Aorta (tissue), 5 donors: ENCODE measurements around the gene PTPRM. TPM values are rescaled to one million over a fixed set of nuclear protein-coding genes. Genes with fewer than 3 reads are reported as not detected.

Experiments used
- ATAC-seq: fragments of 200-7000 bp; cut with Tn5 transposase; one replicate; pipeline ENCODE4 v1.9.1; 2022; ENCODE audit warnings: moderate library complexity; ENCODE audit not compliant: low FRiP score
- DNase-seq, 2 donors: peaks; one replicate each; pipeline ENCODE4 v3.0.0-alpha.2; 2020
- H3K27ac ChIP-seq, 2 donors: one replicate each; pipeline ENCODE4 v1.5.1; 2013; ENCODE audit warnings: low read length in 2 of 2, mild to moderate bottlenecking in 2 of 2, moderate library complexity in 2 of 2, control low read depth in 1 of 2, inconsistent platforms in 1 of 2, low read depth in 1 of 2
- H3K27me3 ChIP-seq, 2 donors: one replicate each; pipeline ENCODE4 v1.6.1; 2013; ENCODE audit warnings: control low read depth in 1 of 2, low read length in 1 of 2, mild to moderate bottlenecking in 1 of 2, moderate library complexity in 1 of 2; ENCODE audit not compliant: insufficient read depth in 2 of 2, control insufficient read depth in 1 of 2
- H3K36me3 ChIP-seq, 2 donors: one replicate each; pipeline ENCODE4 v1.6.1; 2013; ENCODE audit warnings: control low read depth in 1 of 2, low read length in 1 of 2, mild to moderate bottlenecking in 1 of 2; ENCODE audit not compliant: insufficient read depth in 2 of 2, control insufficient read depth in 1 of 2
- H3K4me1 ChIP-seq, 2 donors: one replicate each; pipeline ENCODE4 v1.6.1; 2013; ENCODE audit warnings: low read length in 2 of 2, control low read depth in 1 of 2, mild to moderate bottlenecking in 1 of 2, moderate library complexity in 1 of 2; ENCODE audit not compliant: insufficient read depth in 2 of 2, control insufficient read depth in 1 of 2
- H3K4me3 ChIP-seq, 2 donors: one replicate each; pipeline ENCODE4 v1.5.1; 2013; ENCODE audit warnings: low read length in 2 of 2, control low read depth in 1 of 2, mild to moderate bottlenecking in 1 of 2
- H3K9me3 ChIP-seq: one replicate; pipeline ENCODE4 v1.6.1; 2013; ENCODE audit warnings: mild to moderate bottlenecking, low read length; ENCODE audit not compliant: control insufficient read depth
- WGBS, 2 donors: extraction: QIAGEN DNeasy Blood & Tissue Kit; methylation state at CpG; one replicate each; pipeline ENCODE4 v1.1.7; 2013; 5-methylcytosine and 5-hydroxymethylcytosine counted together
- intact Hi-C, 2 donors: fragments of 100-400 bp; cut with DNase I; formaldehyde crosslinking; loops; one replicate each; pipeline versions ENCODE4 v1.14.2 to v1.15.0; 2022
- polyA plus RNA-seq, 2 donors: library from polyadenylated mRNA; stranded (reverse); fragments of 200-250 nt; gene quantifications; one replicate each; pipeline ENCODE4 v1.2.3, GENCODE V29; 2013
- total RNA-seq, 2 donors: library from RNA; stranded (reverse); fragmentation: NEBNext Ultra II Directional; extraction: Animal tissue kit (Norgen Biotek cat#: 25700); gene quantifications; one replicate each; pipeline ENCODE4 v1.2.1, GENCODE V29; 2021
- donor health status: healthy with polysubstance abuse.
- donor health status: Bipolar disorder and iron deficiency.
- donor health status: DM: no; HTN: no; CAD: no.
- donor health status: DM: no; HTN: no; CAD: no.
- donor health status: DM: yes; HTN: yes; CAD: no.

Gene PTPRM
- total and polyA plus RNA-seq, 4 donors: 10.6 to 98.9 (median 65.6) TPM

DNA sequence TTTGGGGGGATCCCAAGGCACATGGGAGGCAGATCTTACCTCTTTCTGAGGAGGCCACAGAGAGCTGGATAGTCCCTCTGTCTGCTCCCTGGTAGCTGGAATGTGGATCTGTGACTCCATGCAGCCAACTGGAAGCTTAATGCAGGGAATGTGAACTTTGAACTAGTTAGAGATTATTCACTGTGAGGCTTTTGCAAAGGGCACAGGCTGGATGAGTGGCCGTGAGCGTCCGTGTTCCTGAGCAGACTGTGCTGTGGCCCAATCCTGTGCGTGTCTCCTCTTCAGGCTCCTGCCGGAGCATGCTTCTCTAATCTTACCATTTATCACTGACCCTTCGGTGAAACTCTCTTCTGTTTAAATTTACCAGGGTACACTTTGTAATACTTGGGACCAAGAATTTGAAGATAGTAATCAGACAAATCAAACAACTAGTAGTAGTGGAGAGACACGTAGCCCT is 187.6 kb downstream of the PTPRM start:
- intact Hi-C loops: loop anchor here in 1 of 2 donors (5.0 to 10.0 kb wide), 2 partner anchors 187 to 480 kb away; partner anchors contain the start of gene PTPRM
- ATAC-seq: no peak
- H3K9me3 ChIP-seq: no peaks in the 10 kb centered on the region
- DNase-seq: no peak
- 89 to 93% methylated on average over 7 of the region's 7 CpGs for WGBS, 2 donors
- peaks cover 0 to 5% of the 10 kb centered on the region in 2 donors for H3K4me1 ChIP-seq
- no peaks in the 10 kb centered on the region for H3K36me3 ChIP-seq
- no peak overlapping the region for H3K4me3 ChIP-seq
- H3K27ac ChIP-seq: no peak overlapping the region
- no peaks in the 10 kb centered on the region for H3K27me3 ChIP-seq

DNA sequence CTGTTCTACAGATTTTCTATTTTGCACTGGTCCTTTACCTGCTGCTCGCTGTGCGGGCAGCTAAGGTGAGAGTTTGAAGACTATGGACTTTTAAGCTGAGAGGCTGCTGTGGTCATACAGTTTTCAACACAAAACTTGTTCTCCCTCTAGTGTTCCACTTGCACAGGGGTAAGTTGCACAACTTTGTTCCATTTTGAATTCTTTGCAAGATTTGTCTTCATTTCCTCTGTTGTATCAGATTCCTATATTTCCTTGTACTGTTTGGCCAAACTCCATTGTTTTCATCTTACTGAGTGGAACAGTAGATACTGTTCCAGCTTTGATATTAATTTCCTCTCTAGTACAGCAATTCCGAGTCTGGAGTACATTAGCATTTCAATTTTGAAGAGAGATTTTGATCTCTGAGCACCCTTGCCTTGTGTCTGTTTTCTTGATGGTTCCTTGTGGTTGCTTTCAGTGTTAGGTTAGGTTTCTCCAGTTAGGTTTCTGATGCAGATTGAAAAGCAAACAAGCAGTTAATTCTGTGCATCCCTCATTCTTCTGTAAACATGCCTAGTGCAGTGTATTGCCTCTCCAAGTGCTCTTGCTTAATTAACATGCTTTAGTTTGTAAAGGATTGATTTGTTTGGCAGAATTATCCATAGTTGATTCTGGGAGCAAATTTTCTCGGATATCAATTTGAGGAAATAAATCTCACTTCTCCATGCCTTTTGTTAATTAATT is 188.8 kb downstream of the PTPRM start:
- Histone ChIP-seq H3K9me3 (no peaks in the 10 kb centered on the region), H3K27ac (no peak overlapping the region), H3K4me3 (no peak overlapping the region), H3K27me3 (no peaks in the 10 kb centered on the region), H3K4me1 (peaks cover 0 to 2% of the 10 kb centered on the region in 2 donors), H3K36me3 (no peaks in the 10 kb centered on the region)
- no peak for DNase-seq
- intact Hi-C loops: loop anchor here in 1 of 2 donors (10.0 kb wide), 1 partner anchor 481 kb away; no protein-coding TSS in a partner anchor
- WGBS, 2 donors: 75 to 76% methylated on average over 4 of the region's 4 CpGs
- ATAC-seq: peak; percentile 39

DNA sequence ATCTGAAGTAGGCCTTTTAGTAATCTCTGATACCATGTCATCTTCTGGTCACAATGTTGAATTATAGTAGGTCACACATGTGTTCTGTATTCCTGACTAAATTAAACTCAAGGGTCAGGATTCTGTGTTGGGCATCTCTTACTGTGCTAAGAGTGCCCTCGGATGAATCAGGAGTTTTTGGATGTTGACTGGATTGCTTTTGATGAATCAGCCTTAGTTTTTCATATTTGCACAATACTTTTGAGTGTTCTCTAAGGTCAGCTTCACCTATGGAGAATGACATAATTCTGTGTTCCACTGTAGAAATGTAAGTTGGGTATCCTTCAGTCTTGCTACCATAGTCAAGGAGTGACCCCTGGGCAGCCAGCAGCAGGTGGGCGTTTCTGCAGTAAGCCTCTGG is 190.1 kb downstream of the PTPRM start:
- H3K4me1 ChIP-seq: peaks cover 0 to 2% of the 10 kb centered on the region in 2 donors
- H3K9me3 ChIP-seq: no peaks in the 10 kb centered on the region
- DNase-seq (no peak), ATAC-seq (no peak)
- no peaks in the 10 kb centered on the region for H3K27me3 ChIP-seq
- intact Hi-C loops: loop anchor here in 1 of 2 donors (10.0 kb wide), 1 partner anchor 482 kb away; no protein-coding TSS in a partner anchor
- no peak overlapping the region for H3K4me3 ChIP-seq
- H3K27ac ChIP-seq: no peak overlapping the region
- H3K36me3 ChIP-seq: no peaks in the 10 kb centered on the region
- 83 to 86% methylated on average over 2 of the region's 2 CpGs for WGBS, 2 donors

DNA sequence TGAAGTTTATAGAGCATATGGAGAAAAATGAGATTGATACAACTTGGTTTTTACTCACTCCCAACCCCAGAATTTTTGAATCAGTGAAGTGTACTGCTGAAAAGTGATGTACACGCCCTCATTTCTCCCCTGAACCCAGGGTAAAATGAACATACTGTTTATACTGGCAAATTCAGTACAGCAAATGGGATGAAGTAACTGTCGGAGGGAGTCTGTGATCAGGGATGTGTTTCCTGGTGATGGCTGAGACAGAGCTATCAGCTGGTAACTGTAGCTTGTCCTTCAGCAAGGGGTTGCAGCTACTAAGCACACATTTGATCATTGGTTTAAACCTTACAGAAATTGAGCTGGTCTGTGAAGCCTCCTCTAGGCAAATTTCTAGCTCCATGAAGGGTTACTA is 191.6 kb downstream of the PTPRM start:
- DNase-seq (no peak), ATAC-seq (no peak)
- H3K4me3 ChIP-seq: no peak overlapping the region
- intact Hi-C loops: loop anchor here in 1 of 2 donors (10.0 kb wide), 1 partner anchor 484 kb away; no protein-coding TSS in a partner anchor
- peaks cover 0 to 1% of the 10 kb centered on the region in 2 donors for H3K4me1 ChIP-seq
- H3K9me3 ChIP-seq: no peaks in the 10 kb centered on the region
- H3K27me3 ChIP-seq: no peaks in the 10 kb centered on the region
- H3K36me3 ChIP-seq: no peaks in the 10 kb centered on the region
- no peak overlapping the region for H3K27ac ChIP-seq
- 33 to 35% methylated on average over 2 of the region's 2 CpGs for WGBS, 2 donors

GRCh38 chr18:7760967-7761948 is 194.1 kb downstream of the PTPRM start:
- H3K27ac ChIP-seq: no peak overlapping the region
- no peaks in the 10 kb centered on the region for H3K4me1 ChIP-seq
- no peak overlapping the region for H3K4me3 ChIP-seq
- H3K9me3 ChIP-seq: no peaks in the 10 kb centered on the region
- WGBS, 2 donors: 25 to 27% methylated on average over 6 of the region's 6 CpGs
- no peaks in the 10 kb centered on the region for H3K36me3 ChIP-seq
- ATAC-seq (no peak), DNase-seq (no peak)
- H3K27me3 ChIP-seq: no peaks in the 10 kb centered on the region
- intact Hi-C loops: loop anchor here in 1 of 2 donors (5.0 kb wide), 1 partner anchor 194 kb away; the partner anchor contains the start of gene PTPRM

DNA sequence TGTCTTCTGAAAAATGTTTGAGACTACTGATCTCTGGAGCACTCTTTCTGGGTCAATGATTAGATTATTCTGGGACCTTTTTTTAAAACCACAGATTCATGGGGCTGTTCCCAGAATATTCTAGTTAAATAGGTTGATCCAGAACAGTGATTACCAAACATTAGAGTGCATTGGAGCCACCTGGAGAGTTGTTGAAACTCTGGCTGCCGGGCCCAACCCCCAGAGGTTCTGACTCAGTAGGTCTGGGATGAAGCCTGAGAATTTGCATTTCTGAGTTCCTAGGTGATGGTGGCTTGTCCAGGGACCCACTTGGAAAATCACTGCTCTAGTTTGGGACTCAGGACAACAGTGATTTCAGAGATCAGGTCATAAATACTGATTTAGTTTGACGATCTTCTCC is 197.3 kb downstream of the PTPRM start:
- no peaks in the 10 kb centered on the region for H3K9me3 ChIP-seq
- no peaks in the 10 kb centered on the region for H3K27me3 ChIP-seq
- H3K4me1 ChIP-seq: no peaks in the 10 kb centered on the region
- H3K27ac ChIP-seq: no peak overlapping the region
- ATAC-seq: no peak
- no peak for DNase-seq
- intact Hi-C loops: loop anchor here in 1 of 2 donors (5.0 kb wide), 1 partner anchor 197 kb away; the partner anchor contains the start of gene PTPRM
- H3K4me3 ChIP-seq: no peak overlapping the region
- no peaks in the 10 kb centered on the region for H3K36me3 ChIP-seq
- WGBS, 2 donors: 63 to 67% methylated on average over 2 of the region's 2 CpGs

DNA sequence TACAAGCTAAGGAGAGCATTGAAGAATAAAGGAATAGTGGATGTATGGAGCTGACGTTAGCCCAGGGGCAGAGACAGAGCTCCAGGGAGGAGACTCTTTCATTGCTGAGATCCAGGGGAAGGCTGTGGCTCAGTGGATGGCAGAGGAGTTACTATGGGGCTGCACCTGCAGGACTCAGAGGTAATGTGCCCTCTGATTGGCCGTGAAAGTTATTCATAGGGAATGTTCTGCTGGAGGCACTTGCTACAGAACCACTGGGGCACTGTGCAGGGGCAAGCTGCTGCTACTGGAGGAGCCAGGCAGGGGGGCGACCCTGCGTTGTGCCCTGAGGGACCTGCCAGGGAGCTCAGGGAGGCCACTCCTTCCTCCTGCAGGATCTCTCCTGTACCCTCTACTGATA is 199.2 kb downstream of the PTPRM start:
- Histone ChIP-seq H3K4me1 (no peaks in the 10 kb centered on the region), H3K9me3 (no peaks in the 10 kb centered on the region), H3K27me3 (no peaks in the 10 kb centered on the region), H3K27ac (no peak overlapping the region), H3K4me3 (no peak overlapping the region), H3K36me3 (no peaks in the 10 kb centered on the region)
- ATAC-seq (no peak), DNase-seq (no peak)
- WGBS, 2 donors: 92 to 93% methylated on average over 4 of the region's 4 CpGs
- intact Hi-C loops: no loop called here

DNA sequence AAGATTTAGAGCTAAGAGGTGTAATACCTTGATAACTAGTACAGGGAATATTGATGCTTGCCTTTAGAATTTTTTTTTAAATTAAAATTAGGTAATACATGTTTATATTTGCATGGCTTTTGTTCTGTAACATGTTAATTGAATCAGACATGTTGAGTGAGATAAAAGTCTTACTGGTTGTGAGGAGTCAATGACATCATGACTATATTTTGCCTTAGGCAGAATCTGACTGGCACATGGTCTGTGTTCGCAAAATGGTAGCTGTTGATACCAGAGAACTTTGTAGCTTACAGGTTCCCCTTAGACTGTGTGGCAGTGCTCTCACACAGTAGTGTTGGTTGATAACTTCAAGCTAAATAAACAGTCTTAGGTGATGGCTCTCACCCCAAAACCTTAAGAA is 199.7 kb downstream of the PTPRM start:
- H3K4me1 ChIP-seq: no peaks in the 10 kb centered on the region
- no peak overlapping the region for H3K4me3 ChIP-seq
- H3K9me3 ChIP-seq: no peaks in the 10 kb centered on the region
- H3K27me3 ChIP-seq: no peaks in the 10 kb centered on the region
- WGBS, 2 donors: 96 to 100% methylated on average over 1 of the region's 1 CpG
- ATAC-seq (no peak), DNase-seq (no peak)
- intact Hi-C loops: no loop called here
- H3K36me3 ChIP-seq: no peaks in the 10 kb centered on the region
- no peak overlapping the region for H3K27ac ChIP-seq
